Measurements from ENCODE around the gene CYTH1. TPM values are rescaled to one million over a fixed set of nuclear protein-coding genes. Genes with fewer than 3 reads are reported as not detected.

Gene CYTH1
- total RNA-seq, 4 donors from 2014 or later = 103 to 156 (median 142) TPM

DNA sequence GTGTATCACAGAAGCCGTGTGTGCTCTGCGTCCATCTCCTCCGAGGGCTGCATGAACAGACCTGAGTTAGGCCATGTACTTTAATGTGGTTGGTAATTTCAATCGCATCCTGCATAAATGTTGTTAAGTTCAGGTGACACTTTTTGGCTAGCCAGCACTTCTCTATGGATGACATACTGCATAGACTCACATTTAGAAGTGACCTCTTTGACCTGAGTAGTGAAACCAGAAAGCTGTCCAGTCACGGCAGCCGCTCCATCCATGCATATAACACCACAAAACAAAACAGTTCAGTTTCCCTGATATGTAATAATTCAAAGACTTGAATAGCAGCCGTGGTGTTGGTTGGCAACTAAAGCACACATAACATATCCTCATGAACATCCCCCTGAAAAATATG, 94.1 kb downstream of the CYTH1 start:
- intact Hi-C loops (cut with DNase I; ENCODE audit: low total_unique reads) (loop anchor here (2.0 kb wide), 1 partner anchor 67 kb away; no protein-coding TSS in a partner anchor), in situ Hi-C loops (cut with MboI; ENCODE audit: low pct_ligation_motif_present in 1 of 4, low pct_unique_long_range_greater_than_20kb in 1 of 4, low sequenced_read_pairs in 3 of 4) (no loop called here)
- no peak overlapping the region for H3K27ac ChIP-seq
- H3K9me3 ChIP-seq = no peaks in the 10 kb centered on the region
- peaks cover 0 to 50% (median 14%) of the 10 kb centered on the region in 4 donors for H3K36me3 ChIP-seq
- no peaks in the 10 kb centered on the region for H3K4me1 ChIP-seq
- H3K27me3 ChIP-seq = no peaks in the 10 kb centered on the region
- 92 to 93% methylated on average over 3 to 7 of the region's 7 CpGs for WGBS, 2 donors (ENCODE audit: low coverage in 1 of 2)
- DNase-seq = no peak
- H3K4me3 ChIP-seq = no peak overlapping the region
- TF ChIP-seq POLR2A (IDR thresholded peaks at IDR 0.05) (no peak), CTCF (IDR thresholded peaks at IDR 0.05) (no peak), POLR2AphosphoS5 (IDR thresholded peaks at IDR 0.05) (no peak), EP300 (IDR thresholded peaks at IDR 0.05; ENCODE audit: low read depth) (no peak)

DNA sequence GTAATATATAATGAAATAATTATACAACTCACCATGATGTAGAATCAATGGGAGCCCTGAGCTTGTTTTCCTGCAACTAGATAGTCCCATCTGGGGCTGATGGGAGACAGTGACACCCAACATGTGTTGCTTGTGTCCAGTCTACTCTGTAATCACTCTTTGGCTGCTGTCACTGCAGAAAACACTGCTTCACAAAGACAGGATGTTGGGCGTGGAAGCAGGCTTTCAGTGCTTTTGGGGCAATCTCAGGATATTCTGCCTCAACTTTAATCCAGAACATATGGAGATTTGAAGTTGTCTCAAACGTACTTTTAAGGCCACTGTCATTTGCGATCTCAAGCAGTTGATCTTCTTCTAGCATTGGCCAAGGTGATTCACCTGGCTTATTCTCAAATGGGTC, 94.9 kb downstream of the CYTH1 start:
- intact Hi-C loops (cut with DNase I; ENCODE audit: low total_unique reads) (no loop called here), in situ Hi-C loops (cut with MboI; ENCODE audit: low pct_ligation_motif_present in 1 of 4, low pct_unique_long_range_greater_than_20kb in 1 of 4, low sequenced_read_pairs in 3 of 4) (no loop called here)
- no peak overlapping the region for H3K27ac ChIP-seq
- H3K27me3 ChIP-seq = no peaks in the 10 kb centered on the region
- no peak for TF ChIP-seq EP300 (IDR thresholded peaks at IDR 0.05; ENCODE audit: low read depth)
- TF ChIP-seq POLR2A (IDR thresholded peaks at IDR 0.05) = no peak
- no peak for TF ChIP-seq CTCF (IDR thresholded peaks at IDR 0.05)
- no peak for TF ChIP-seq POLR2AphosphoS5 (IDR thresholded peaks at IDR 0.05)
- no peaks in the 10 kb centered on the region for H3K9me3 ChIP-seq
- no peaks in the 10 kb centered on the region for H3K4me1 ChIP-seq
- H3K36me3 ChIP-seq = peaks cover 0 to 42% (median 10%) of the 10 kb centered on the region in 4 donors
- H3K4me3 ChIP-seq = no peak overlapping the region
- no peak for DNase-seq
- WGBS, 2 donors (ENCODE audit: low coverage in 1 of 2) = 78 to 100% methylated on average over 1 to 3 of the region's 3 CpGs

DNA sequence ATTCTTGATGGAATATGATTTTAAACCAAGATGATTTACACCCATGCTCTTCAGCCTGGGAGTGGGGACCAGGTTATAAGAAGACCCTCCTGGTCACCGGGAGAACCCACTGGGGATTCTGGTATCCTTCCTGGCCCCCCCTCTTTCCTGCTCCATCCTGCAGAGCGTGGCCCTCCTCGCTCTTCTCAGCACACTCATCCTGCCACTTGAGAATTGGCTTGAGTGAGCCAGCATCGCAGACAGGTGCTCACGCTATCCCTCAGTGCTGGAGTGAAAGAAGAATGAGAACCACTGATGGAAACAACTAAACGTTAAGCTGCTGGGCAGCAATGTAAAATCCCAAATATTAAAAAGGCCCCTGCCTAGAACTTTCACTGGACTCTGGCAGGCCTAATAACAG, 98.0 kb downstream of the CYTH1 start:
- intact Hi-C loops (cut with DNase I; ENCODE audit: low total_unique reads) (no loop called here), in situ Hi-C loops (cut with MboI; ENCODE audit: low pct_ligation_motif_present in 1 of 4, low pct_unique_long_range_greater_than_20kb in 1 of 4, low sequenced_read_pairs in 3 of 4) (no loop called here)
- no peaks in the 10 kb centered on the region for H3K9me3 ChIP-seq
- DNase-seq = no peak
- H3K4me1 ChIP-seq = peaks cover 0 to 5% (median 0%) of the 10 kb centered on the region in 4 donors
- H3K27me3 ChIP-seq = no peaks in the 10 kb centered on the region
- 91% methylated on average over 6 of the region's 6 CpGs; no CpG with 5 or more reads in 1 of the 2 donors for WGBS, 2 donors (ENCODE audit: low coverage in 1 of 2)
- H3K36me3 ChIP-seq = peaks cover 0 to 41% (median 13%) of the 10 kb centered on the region in 4 donors
- H3K4me3 ChIP-seq = no peak overlapping the region
- no peak for TF ChIP-seq POLR2AphosphoS5 (IDR thresholded peaks at IDR 0.05)
- no peak for TF ChIP-seq POLR2A (IDR thresholded peaks at IDR 0.05)
- no peak for TF ChIP-seq EP300 (IDR thresholded peaks at IDR 0.05; ENCODE audit: low read depth)
- no peak for TF ChIP-seq CTCF (IDR thresholded peaks at IDR 0.05)
- H3K27ac ChIP-seq = no peak overlapping the region

- no peak overlapping the region for H3K27ac ChIP-seq
- peaks cover 0 to 39% (median 16%) of the 10 kb centered on the region in 4 donors for H3K36me3 ChIP-seq
- intact Hi-C loops (cut with DNase I; ENCODE audit: low total_unique reads) (no loop called here), in situ Hi-C loops (cut with MboI; ENCODE audit: low pct_ligation_motif_present in 1 of 4, low pct_unique_long_range_greater_than_20kb in 1 of 4, low sequenced_read_pairs in 3 of 4) (no loop called here)
- H3K4me3 ChIP-seq = no peak overlapping the region
- no peaks in the 10 kb centered on the region for H3K27me3 ChIP-seq
- H3K4me1 ChIP-seq = peaks cover 0 to 5% (median 0%) of the 10 kb centered on the region in 4 donors
- no peak for DNase-seq
- no peak for TF ChIP-seq POLR2AphosphoS5 (IDR thresholded peaks at IDR 0.05)
- TF ChIP-seq EP300 (IDR thresholded peaks at IDR 0.05; ENCODE audit: low read depth) = no peak
- no peak for TF ChIP-seq POLR2A (IDR thresholded peaks at IDR 0.05)
- no peak for TF ChIP-seq CTCF (IDR thresholded peaks at IDR 0.05)
- no peaks in the 10 kb centered on the region for H3K9me3 ChIP-seq
- 98% methylated on average over 5 of the region's 5 CpGs; no CpG with 5 or more reads in 1 of the 2 donors for WGBS, 2 donors (ENCODE audit: low coverage in 1 of 2)
Measured at GRCh38 chr17:78683408-78683961, 98.6 kb downstream of the CYTH1 start.
